Activated naive CD4-positive, alpha-beta T cell treated with Interleukin-2 at 50 U/mL for 16 hours (primary cell): ENCODE results near the gene TTLL5.
"Not testable (repeated sequence)": the region's sequence is repeated elsewhere in the genome, so short reads cannot be mapped to it uniquely, and the experiment has no call there.

ENCODE experiments used
- DNase-seq: peaks from one replicate; pipeline ENCODE4 v3.0.0-alpha.2; 2020

TTLL5 gene

DNA sequence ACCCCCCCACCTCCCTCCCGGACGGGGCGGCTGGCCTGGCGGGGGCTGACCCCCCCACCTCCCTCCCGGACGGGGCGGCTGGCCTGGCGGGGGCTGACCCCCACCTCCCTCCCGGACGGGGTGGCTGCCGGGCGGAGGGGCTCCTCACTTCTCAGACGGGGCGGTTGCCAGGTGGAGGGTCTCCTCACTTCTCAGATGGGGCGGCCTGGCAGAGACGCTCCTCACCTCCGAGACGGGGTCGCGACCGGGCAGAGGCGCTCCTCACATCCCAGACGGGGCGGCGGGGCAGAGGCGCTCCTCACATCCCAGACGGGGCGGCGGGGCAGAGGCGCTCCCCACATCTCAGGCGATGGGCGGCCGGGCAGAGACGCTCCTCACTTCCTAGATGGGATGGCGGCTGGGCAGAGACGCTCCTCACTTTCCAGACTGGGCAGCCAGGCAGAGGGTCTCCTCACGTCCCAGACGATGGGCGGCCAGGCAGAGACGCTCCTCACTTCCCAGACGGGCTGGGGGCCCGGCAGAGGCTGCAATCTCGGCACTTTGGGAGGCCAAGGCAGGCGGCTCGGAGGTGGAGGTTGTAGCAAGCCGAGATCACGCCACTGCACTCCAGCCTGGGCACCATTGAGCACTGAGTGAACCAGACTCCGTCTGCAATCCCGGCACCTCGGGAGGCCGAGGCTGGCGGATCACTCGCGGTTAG is 264.2 kb downstream of the TTLL5 start:
- DNase-seq: not testable (repeated sequence)

DNA sequence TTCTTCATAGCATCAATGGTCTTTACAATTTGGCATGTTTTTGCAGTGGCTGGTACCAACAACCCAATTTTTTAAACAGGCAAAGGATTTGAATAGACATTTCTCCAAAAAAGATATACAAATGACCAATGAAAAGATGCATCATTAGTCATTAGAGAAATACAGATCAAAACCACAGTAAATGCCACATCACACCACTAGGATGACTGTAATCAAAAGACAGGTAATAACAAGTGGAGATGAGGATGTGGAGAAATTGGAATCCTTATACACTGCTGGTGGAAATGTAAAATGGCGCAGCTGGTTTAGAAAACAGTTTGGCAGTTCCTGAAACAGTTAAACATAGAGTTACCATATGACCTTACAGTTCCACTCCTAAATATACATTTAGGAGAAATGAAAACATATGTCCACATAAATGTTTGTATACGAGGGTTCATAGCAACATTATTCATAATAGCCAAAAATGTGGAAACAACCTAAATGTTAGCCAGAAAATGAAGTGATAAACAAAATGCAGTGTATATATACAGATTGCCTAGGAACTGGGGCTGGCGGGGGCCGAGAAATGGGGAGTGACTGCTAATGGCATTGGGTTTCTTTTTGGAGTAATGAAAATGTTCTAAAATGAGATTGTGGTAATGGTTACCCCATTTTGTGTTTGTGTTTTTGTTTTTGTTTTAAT is 265.5 kb downstream of the TTLL5 start:
- no peak for DNase-seq

DNA sequence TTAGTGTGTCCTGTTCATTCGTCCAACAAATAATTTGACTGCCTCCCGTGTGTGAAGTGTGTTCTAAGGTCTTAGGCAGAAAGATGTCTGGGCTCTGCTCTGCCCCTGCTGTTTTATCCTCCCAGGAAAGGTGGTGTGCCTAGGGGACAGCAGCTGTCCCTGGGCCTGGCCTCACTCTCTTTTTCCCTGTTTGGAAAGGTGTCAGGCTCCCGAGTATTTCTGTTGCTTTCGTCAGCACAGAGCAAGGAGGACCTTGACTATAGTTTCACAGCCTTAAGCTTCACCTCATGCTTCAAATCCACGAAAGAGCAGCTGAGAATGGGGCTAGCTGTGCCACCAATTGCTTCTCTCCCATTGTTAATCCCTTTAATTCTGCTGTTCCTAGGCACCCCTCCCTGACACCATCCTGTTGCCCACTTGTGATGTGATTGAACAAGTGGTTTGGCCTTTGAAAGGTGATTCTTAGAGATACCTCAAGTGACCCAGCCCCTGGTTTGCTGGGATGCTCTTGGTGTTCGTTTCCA is 266.6 kb downstream of the TTLL5 start:
- no peak for DNase-seq

DNA sequence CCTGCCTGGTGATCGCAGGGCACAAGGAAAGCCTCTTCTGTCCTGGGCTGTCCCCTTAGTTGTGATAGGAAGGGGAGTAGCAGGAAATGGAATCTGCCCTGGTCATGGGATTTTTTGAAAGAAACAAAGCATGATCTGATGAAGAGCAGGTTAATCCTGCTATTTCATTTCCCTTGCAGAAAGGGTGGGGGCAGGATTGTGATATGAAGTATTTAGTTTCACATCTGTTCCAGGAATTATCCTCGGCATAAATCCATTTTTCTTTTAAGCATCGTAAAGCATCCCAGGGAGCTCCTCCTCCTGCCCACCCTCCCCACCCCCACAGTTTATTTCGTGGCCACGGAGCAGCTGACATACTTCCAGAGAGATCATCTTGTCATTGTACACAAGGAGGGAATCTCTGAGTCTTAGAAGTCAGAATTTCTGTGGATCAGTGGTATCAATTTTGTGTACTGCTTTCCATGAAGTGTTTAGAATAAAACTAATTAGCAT is 267.7 kb downstream of the TTLL5 start:
- DNase-seq: no peak

DNA sequence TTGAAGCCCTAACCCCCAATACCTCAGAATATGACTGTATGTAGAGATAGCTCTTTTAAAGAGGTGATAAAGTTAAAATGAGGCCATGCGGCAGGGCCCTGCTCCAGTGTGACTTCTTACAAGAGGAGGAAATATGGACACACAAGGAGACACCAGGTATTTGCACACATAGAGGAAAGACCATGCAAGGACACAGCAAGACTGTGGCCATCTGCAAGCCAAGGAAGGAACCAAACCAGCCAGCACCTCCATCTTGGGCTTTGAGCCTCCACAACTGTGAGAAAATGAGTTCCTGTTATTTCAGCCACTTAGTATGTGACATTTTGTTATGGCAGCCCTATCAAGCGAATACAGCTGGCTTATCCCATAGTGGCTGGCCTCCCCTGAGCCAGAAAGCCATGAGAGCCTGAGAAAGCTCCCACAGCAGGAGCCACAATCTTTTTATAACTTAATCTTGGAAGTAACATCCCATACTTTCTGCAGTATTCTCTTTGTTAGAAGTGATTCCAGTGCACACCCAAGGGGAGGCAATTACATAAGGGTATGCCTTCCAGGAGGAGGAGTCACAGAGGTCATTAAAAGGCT is 272.8 kb downstream of the TTLL5 start:
- no peak for DNase-seq

DNA sequence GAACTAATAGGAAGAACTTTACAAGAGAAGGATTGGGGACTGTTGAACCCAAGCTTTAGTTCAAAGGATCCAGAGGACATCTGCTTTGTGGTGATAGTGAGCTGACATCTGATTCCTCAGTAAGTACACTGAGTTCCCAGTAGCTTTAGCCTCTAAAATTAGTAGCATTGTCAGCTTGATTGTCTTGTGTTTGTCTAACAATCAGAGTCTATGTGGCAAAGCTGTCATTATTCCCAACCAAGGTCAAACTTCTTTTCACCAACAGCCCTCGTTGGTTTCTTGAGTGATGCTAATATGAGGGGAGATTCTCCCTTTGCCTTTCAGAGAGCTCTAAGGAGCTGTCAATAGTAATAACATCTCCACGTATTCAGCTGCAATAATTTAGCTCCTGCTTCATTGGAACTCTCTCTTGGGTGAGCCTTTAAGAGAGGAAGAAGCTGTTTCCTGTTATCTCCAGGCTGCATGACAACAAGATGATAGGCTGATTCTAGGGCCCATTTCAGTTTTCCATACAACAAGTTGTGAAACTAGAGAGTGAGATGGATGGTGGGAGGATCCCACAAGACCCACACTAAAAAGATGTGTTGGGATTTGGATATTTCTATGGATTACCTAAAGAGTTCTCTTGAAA is 274.1 kb downstream of the TTLL5 start:
- no peak for DNase-seq

DNA sequence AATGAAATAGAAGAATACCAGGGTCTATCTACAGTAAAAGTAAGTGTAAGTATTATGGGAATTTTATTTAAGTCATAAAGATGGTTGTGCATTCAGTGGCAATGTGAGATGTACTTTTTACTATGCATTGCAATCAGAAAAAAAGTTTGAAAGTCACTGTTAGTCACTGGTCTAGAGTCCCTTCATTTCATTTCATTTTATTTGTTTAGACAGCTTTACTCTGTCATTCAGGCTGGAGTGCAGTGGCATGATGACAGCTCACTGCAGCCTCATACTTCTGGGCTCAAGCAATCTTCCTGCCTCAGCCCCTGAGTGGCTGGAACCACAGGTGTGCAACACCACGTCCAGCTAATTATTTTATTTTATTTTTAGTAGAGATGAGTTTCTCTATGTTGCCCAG is 278.2 kb downstream of the TTLL5 start:
- DNase-seq: no peak

DNA sequence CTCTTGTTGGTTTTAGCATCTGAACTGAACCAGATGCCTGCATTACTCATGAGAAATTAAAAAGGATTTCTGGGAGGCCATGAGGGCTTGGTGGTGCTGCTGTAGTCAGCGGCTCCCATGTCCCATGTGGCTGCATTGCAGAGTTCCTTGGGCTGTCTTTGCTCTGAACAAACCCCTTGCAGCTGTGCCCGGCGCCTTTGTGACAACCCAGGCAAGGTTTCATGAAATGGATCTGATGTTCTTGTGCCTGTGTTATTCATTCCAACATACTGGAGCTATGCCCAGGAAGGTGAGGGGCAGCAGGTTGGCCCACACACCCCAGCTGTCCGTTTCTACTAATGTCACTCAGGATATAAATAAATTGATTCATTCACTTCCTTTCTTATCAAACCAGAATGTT is 280.0 kb downstream of the TTLL5 start:
- no peak for DNase-seq

DNA sequence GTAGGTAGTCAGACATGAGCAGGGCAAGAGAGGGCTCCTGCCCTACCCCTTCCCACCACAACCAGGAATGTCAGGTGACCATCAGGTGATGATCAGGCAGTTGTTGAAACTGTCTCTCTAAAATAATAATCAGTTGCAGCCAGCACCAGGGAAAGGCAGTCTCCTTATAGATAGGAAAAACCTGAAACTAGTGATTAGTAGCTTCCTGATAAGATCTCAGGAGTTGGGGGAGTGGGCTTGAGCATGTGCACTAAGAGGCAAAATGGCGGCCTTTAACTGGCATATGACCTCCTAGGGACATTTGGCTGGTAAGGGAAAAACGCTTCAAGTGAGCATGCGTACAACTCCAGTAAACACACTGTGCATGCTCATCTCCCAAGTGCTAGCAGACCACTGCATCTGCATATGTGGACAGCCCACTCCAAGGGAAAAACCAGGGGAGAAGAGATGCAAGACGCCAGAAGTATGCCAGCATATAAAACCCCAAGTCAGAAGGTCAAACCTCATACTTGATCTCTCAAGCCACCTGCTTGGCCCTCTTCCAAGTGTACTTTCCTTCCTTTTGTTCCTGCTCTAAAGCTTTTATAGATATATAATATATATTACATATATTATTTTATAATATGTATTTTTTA is 283.7 kb downstream of the TTLL5 start:
- DNase-seq: no peak

DNA sequence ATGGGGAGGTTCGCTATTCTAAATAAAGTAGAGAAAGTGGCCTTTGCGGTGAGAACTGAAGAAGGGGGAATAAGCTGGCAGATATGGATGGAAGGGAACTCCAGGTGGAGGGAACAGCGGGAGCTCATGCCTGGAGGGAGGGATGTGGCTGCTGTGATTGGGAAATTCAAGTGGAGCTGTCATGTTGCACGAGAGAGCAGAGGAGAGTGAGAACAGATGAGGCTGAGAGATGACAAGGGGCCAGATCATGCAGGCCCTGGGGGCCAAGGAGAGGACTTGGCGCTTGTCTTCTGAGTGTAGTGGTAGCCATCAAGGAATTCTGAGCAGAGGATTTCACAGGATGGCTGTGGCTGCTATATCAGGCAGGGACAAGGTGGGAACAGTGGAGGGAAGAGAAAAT is 285.7 kb downstream of the TTLL5 start:
- DNase-seq: no peak

DNA sequence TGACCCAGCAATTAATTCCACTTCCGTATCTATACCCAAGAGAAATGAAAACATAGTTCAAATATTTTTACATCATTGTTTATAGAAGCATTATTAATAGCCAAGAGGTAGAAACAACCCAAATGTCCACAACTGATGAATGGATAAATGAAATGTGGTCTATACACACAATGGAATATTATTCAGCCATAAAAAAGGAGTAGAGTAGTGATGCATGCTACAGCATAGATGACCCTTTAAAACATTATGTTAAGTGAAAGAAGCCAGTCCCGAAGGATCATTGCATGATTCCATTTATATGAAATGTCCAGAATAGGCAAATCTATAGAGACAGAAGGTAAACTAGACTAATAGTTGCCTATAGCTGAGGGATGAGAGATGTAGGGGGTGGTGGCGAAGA is 291.4 kb downstream of the TTLL5 start:
- DNase-seq: no peak

DNA sequence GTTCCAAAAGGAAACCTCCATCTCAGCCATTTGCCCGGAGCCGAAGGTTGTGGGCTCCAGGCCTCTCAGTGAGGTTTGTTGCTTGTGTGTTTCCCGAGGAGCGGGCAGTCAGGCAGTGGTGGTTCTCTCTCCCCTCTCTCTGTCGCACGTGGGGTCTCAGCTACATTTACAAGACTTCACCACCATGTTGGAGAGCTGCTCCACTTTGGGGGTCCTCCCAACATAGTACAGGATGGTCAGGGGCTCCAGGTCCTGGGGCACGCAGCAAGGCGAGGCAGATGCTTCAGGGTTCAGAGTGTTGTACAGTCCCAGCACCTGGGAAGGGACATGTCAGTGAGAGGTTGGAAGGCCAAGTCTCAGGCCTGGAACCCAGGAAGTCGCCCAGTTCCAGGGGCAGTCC is 298.0 kb downstream of the TTLL5 start:
- DNase-seq: no peak

DNA sequence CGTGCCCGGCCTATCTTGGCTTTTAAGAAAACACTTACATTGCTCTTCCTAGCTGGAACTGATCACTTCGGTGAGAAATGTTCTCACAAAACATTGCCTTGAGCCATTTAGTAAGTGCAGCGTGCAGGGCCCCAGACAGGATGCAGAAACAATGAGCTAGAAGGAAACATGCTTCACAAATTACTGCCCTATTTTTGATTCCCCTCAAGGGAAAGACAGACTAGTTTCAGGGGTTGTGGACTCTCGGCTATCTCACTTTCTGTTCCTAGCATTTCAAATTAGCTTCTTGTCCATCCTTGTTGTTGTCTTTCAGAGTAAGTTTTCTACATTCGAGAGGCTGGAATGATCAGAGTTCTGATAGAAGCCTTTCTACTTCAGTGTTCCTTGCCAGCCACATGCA is 299.2 kb downstream of the TTLL5 start:
- DNase-seq: no peak

DNA sequence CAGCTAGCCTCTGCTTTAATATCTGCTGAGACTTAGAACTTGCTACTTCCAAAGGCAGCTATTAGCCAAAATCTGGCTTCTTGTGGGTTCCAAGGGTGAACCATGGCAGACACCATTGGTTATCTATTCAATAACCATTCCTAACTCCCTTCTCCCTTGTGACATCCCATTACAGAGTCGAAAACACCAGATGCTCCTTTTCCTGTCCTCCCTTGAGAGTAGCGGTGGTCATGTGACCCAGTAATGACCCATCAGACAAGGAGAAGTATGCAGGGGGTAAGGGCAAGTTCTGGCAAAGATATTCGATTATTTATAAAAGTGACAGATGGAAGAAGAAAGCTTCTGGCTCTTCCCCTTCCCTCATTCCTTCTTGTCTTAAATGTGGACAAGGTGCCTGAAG is 300.6 kb downstream of the TTLL5 start:
- no peak for DNase-seq

DNA sequence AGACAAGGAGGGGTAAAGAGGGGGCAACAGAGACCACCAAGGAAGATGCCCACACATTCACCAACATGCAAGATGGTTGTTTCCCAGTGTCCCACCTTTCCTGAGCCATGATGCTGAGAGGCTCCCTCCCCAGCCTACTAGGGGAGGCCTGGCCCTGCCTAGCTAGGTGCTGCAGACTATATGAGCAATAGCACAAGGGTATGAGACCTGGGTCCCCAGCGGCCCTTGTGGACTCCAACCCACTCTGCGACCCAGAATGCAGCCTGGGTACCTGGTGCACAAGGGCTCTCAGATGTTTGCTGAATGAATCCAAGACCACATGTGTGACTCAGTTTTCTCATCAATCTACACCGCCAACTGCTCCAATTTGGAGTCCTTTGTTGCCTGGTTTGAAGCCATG is 306.8 kb downstream of the TTLL5 start:
- DNase-seq: no peak

DNA sequence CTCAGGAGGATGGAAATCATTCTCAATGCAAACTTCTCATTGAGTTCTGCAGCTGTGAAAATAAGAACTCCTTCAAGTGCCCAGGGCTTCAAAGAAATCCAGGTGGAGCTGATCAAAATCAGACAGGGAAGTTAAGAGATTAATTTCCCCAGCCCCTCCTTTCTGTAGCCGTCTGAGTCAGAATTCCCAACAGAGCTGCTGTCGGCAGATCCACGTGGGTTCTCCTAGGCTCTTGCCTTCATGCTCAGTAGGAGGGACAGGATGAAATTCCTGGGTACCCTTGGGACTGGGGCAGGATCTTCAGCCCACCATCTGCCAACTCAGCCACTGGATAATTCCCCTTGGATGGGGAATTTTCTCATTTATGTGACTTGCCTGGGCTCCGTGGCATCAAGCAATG is 307.4 kb downstream of the TTLL5 start:
- DNase-seq: no peak

DNA sequence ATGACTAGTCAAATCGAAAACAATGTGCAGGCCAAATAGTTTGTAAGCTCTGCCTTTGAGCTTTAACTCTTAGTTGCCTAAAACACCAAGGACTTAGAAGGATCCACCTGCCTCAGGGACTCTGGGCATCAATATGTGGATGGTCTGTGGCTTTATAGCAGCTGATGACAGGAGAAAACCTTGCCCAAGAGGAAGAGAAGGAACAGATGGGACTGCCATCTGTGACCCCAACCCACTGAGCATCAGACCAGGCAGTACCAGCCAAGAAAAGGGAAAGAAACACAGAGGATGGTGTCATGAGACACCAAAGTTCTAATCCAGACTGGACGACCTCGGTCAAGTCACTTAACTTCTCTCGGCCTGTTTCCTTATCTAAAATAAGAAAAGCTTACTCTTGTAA is 308.1 kb downstream of the TTLL5 start:
- no peak for DNase-seq

DNA sequence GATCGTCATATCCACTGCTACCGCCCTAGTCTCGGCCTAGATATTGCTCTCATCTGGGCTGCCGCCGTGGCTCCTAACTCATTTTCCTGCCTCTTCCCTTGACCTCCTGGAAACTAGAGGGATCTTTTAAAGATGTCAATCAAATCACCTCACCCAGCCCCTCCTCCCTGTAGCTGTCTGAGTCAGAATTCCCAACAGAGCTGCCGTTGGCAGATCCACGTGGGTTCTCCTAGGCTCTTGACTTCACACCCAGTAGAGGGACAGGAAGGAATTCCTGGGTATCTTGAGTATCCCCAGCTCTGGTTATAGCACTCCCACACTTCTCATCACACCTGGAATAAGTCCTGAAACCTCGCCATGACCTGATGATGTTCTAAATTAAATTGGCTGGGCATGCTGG is 308.8 kb downstream of the TTLL5 start:
- no peak for DNase-seq

DNA sequence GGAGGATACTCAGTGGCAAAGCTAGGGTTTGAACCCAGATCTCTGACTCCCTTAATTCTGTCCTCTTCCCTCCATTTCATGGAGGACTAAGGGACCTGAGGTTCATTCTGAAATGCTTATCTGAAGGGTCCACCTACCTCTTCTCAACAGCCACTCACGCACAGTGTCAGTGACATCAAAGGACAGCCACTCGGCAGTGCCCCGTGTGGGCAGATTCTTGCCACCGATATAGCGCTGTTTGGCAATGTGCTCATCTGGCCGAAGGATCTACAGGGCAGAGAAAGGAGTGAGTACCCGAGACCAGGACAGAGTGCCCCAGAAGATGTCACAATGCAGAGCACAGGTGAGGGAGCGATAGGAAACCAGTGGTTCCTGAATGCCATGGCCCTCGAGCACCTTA is 309.9 kb downstream of the TTLL5 start:
- no peak for DNase-seq

DNA sequence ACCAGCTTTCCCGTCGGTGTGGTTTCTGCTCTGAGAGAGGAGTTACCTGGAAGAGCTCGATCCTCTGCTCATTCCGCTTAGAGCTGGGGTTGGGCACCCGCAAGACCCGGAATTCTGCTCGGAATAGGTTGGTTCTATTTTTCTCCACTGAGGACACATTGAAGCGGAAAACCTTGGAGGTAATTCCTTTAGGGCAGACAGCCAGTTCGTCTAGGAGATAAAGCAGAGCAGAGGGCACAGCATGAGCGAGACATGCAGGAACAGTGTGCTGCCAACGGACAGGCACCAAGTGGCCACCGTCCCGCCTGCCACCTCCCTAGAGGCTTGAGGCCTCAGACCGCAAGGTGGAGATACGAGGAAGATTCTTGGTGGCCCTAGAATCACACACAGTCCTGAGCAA is 310.5 kb downstream of the TTLL5 start:
- DNase-seq: no peak

DNA sequence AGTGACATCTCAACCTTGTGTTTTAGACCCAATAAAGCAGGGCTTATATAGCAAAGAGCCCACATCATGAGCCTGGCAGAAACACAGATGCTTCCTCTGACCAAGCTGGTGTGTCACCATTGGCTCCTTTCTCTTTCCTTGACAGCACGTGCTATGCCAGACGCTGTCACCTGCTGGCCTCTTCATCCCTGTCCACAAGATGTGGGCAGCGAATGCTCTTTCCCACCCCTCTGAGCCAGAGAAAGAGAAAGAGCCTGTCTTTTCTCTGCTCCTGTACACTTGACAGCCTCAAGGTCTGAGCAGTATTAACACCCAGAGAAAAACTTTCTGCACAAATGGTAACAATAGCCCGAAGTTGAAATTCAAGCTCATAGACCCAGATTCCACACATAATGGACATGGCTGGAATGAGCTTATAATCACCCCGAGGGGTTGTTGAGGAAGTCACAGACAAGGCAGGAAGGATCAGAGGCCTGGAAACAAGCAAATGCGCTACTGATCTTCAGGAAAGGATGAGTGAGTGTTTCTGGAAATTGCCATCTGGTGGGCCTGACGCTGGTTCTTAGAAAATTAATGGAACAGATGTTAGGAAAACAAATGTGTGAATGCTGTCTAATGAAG is 311.9 kb downstream of the TTLL5 start:
- no peak for DNase-seq

DNA sequence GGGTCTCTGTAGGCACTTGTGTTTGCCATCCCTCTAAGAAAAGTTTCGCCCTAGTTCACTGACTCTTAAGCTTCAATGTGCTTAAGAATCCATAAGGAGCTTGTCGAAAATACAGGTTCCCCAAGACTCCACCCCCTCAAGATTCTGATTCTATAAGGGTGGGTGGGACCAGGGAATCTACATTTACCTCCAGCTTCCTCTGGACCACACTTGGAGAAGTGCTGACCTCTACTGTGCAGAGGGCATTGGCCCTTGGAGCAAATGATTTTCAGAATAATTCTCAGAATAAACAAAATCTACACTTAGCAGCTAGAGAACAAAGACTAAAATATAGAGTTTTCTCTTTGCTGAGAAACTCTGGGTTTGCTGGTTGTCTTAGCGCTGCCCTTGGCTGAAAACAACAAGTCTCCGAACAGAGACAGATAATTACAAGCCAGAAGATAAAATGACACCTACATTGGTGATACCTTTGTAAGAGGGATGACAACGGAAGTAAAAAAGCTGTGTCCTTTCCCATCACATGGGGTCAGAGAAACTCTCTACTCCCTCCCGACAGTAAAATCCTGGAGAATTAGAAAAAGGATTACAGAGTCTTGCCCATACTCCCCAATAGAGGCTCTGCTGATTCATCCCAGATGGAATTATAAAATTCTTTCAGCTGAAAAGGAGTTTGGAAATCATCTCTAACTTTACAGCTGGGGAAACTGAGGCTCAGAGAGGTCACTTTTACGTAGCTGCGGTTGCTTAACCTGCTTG is 316.0 kb downstream of the TTLL5 start:
- DNase-seq: no peak
